ENCODE measurements around the gene GH2.

DNA sequence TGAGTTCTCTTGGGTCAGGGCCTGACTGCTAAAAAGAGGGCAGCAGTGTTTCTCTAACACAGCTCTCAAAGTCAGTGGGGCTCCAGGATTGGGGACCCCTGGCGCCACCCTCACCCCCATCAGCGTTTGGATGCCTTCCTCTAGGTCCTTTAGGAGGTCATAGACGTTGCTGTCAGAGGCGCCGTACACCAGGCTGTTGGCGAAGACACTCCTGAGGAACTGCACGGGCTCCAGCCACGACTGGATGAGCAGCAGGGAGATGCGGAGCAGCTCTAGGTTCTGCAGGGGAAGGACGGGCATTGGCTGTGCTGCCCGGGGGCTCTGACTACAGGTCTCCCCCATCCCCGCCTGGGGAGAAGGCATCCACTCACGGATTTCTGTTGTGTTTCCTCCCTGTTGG, 35.9 kb upstream of the GH2 start:
- TF ChIP-seq, protein P1, sequence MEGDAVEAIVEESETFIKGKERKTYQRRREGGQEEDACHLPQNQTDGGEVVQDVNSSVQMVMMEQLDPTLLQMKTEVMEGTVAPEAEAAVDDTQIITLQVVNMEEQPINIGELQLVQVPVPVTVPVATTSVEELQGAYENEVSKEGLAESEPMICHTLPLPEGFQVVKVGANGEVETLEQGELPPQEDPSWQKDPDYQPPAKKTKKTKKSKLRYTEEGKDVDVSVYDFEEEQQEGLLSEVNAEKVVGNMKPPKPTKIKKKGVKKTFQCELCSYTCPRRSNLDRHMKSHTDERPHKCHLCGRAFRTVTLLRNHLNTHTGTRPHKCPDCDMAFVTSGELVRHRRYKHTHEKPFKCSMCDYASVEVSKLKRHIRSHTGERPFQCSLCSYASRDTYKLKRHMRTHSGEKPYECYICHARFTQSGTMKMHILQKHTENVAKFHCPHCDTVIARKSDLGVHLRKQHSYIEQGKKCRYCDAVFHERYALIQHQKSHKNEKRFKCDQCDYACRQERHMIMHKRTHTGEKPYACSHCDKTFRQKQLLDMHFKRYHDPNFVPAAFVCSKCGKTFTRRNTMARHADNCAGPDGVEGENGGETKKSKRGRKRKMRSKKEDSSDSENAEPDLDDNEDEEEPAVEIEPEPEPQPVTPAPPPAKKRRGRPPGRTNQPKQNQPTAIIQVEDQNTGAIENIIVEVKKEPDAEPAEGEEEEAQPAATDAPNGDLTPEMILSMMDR (conservative IDR thresholded peaks at IDR 0.05; ENCODE audit: low read depth in 2 of 2): no peak
- TF ChIP-seq, protein P2, sequence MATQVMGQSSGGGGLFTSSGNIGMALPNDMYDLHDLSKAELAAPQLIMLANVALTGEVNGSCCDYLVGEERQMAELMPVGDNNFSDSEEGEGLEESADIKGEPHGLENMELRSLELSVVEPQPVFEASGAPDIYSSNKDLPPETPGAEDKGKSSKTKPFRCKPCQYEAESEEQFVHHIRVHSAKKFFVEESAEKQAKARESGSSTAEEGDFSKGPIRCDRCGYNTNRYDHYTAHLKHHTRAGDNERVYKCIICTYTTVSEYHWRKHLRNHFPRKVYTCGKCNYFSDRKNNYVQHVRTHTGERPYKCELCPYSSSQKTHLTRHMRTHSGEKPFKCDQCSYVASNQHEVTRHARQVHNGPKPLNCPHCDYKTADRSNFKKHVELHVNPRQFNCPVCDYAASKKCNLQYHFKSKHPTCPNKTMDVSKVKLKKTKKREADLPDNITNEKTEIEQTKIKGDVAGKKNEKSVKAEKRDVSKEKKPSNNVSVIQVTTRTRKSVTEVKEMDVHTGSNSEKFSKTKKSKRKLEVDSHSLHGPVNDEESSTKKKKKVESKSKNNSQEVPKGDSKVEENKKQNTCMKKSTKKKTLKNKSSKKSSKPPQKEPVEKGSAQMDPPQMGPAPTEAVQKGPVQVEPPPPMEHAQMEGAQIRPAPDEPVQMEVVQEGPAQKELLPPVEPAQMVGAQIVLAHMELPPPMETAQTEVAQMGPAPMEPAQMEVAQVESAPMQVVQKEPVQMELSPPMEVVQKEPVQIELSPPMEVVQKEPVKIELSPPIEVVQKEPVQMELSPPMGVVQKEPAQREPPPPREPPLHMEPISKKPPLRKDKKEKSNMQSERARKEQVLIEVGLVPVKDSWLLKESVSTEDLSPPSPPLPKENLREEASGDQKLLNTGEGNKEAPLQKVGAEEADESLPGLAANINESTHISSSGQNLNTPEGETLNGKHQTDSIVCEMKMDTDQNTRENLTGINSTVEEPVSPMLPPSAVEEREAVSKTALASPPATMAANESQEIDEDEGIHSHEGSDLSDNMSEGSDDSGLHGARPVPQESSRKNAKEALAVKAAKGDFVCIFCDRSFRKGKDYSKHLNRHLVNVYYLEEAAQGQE (IDR thresholded peaks at IDR 0.05; ENCODE audit: unreplicated experiment): no peak
- TF ChIP-seq POLR2AphosphoS5 (IDR thresholded peaks at IDR 0.05; ENCODE audit: low read depth) (no peak), EZH2phosphoT487 (IDR thresholded peaks at IDR 0.05; ENCODE audit: unreplicated experiment) (no peak), EZH2 (IDR thresholded peaks at IDR 0.05; ENCODE audit: low read depth, unreplicated experiment) (no peak), STAT1 (IDR thresholded peaks at IDR 0.05; ENCODE audit: unreplicated experiment) (no peak), CREB1 (CRISPR knock-in tag; IDR thresholded peaks at IDR 0.05; ENCODE audit: low read depth) (no peak), NANOG (IDR thresholded peaks at IDR 0.05; ENCODE audit: borderline replicate concordance) (no peak), ZNF331 (CRISPR knock-in tag; IDR thresholded peaks at IDR 0.05; ENCODE audit: low read depth) (no peak)
- TF ChIP-seq, protein P3, sequence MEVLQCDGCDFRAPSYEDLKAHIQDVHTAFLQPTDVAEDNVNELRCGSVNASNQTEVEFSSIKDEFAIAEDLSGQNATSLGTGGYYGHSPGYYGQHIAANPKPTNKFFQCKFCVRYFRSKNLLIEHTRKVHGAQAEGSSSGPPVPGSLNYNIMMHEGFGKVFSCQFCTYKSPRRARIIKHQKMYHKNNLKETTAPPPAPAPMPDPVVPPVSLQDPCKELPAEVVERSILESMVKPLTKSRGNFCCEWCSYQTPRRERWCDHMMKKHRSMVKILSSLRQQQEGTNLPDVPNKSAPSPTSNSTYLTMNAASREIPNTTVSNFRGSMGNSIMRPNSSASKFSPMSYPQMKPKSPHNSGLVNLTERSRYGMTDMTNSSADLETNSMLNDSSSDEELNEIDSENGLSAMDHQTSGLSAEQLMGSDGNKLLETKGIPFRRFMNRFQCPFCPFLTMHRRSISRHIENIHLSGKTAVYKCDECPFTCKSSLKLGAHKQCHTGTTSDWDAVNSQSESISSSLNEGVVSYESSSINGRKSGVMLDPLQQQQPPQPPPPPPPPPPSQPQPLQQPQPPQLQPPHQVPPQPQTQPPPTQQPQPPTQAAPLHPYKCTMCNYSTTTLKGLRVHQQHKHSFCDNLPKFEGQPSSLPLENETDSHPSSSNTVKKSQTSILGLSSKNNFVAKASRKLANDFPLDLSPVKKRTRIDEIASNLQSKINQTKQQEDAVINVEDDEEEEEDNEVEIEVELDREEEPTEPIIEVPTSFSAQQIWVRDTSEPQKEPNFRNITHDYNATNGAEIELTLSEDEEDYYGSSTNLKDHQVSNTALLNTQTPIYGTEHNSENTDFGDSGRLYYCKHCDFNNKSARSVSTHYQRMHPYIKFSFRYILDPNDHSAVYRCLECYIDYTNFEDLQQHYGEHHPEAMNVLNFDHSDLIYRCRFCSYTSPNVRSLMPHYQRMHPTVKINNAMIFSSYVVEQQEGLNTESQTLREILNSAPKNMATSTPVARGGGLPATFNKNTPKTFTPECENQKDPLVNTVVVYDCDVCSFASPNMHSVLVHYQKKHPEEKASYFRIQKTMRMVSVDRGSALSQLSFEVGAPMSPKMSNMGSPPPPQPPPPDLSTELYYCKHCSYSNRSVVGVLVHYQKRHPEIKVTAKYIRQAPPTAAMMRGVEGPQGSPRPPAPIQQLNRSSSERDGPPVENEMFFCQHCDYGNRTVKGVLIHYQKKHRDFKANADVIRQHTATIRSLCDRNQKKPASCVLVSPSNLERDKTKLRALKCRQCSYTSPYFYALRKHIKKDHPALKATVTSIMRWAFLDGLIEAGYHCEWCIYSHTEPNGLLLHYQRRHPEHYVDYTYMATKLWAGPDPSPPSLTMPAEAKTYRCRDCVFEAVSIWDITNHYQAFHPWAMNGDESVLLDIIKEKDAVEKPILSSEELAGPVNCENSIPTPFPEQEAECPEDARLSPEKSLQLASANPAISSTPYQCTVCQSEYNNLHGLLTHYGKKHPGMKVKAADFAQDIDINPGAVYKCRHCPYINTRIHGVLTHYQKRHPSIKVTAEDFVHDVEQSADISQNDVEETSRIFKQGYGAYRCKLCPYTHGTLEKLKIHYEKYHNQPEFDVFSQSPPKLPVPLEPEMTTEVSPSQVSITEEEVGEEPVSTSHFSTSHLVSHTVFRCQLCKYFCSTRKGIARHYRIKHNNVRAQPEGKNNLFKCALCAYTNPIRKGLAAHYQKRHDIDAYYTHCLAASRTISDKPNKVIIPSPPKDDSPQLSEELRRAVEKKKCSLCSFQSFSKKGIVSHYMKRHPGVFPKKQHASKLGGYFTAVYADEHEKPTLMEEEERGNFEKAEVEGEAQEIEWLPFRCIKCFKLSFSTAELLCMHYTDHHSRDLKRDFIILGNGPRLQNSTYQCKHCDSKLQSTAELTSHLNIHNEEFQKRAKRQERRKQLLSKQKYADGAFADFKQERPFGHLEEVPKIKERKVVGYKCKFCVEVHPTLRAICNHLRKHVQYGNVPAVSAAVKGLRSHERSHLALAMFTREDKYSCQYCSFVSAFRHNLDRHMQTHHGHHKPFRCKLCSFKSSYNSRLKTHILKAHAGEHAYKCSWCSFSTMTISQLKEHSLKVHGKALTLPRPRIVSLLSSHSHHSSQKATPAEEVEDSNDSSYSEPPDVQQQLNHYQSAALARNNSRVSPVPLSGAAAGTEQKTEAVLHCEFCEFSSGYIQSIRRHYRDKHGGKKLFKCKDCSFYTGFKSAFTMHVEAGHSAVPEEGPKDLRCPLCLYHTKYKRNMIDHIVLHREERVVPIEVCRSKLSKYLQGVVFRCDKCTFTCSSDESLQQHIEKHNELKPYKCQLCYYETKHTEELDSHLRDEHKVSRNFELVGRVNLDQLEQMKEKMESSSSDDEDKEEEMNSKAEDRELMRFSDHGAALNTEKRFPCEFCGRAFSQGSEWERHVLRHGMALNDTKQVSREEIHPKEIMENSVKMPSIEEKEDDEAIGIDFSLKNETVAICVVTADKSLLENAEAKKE (CRISPR knock-in tag; IDR thresholded peaks at IDR 0.05): no peak
- TF ChIP-seq, protein P4, sequence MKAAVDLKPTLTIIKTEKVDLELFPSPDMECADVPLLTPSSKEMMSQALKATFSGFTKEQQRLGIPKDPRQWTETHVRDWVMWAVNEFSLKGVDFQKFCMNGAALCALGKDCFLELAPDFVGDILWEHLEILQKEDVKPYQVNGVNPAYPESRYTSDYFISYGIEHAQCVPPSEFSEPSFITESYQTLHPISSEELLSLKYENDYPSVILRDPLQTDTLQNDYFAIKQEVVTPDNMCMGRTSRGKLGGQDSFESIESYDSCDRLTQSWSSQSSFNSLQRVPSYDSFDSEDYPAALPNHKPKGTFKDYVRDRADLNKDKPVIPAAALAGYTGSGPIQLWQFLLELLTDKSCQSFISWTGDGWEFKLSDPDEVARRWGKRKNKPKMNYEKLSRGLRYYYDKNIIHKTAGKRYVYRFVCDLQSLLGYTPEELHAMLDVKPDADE (IDR thresholded peaks at IDR 0.05): no peak

All from GM23338 (cell line).